ENCODE results near the gene PPP3CB. TPM values are rescaled to one million over a fixed set of nuclear protein-coding genes. Genes with fewer than 3 reads are reported as not detected.

The PPP3CB gene
- total and polyA plus RNA-seq, 8 donors = 12.5 to 77.1 (median 29.1) TPM

DNA sequence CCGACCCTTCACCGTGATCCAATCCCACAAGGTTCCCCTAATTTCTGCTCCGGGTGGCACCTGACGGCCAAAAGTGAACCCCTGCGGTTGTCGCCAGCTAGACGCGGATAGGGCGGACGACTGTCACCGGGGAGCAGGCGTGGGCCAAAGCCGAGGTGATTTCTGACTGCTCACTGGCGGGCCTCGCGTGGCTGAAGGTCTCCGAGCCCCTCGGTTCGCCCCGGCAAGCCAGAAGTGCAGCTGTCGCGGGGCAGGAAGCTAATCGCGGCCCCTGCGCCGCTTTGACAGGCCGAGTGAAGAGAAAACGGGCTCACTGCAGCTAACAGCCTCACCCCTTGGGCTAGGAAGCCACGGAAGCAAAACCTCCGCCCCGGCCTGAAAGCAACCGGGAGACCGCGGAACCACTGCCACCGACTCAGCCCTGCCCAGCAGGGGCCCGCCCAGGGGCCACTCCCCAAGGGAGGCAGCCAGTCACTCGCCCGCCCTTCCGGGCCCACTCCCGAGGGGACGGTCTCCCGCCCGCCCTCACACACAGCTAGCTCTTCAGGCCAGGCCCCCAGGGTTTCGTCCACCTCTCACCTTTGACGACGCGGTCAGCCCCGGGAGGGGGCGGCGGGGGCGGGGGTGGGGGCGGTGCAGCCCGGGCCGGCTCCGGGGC, 469 bp downstream of the PPP3CB start:
- H3K27ac ChIP-seq = peak overlapping the region; percentile 96 to 100 (median 98)
- DNase-seq = peak; percentile 93 to 95
- H3K27me3 ChIP-seq = no peaks in the 10 kb centered on the region
- peaks cover 14 to 37% (median 29%) of the 10 kb centered on the region in 4 donors for H3K36me3 ChIP-seq
- intact Hi-C loops (cut with DNase I; ENCODE audit: low total_unique reads) = no loop called here
- H3K4me1 ChIP-seq = peaks cover 21 to 61% (median 41%) of the 10 kb centered on the region in 4 donors
- TF ChIP-seq, protein P1, sequence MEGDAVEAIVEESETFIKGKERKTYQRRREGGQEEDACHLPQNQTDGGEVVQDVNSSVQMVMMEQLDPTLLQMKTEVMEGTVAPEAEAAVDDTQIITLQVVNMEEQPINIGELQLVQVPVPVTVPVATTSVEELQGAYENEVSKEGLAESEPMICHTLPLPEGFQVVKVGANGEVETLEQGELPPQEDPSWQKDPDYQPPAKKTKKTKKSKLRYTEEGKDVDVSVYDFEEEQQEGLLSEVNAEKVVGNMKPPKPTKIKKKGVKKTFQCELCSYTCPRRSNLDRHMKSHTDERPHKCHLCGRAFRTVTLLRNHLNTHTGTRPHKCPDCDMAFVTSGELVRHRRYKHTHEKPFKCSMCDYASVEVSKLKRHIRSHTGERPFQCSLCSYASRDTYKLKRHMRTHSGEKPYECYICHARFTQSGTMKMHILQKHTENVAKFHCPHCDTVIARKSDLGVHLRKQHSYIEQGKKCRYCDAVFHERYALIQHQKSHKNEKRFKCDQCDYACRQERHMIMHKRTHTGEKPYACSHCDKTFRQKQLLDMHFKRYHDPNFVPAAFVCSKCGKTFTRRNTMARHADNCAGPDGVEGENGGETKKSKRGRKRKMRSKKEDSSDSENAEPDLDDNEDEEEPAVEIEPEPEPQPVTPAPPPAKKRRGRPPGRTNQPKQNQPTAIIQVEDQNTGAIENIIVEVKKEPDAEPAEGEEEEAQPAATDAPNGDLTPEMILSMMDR (IDR thresholded peaks at IDR 0.05) = no peak
- TF ChIP-seq POLR2A (IDR thresholded peaks at IDR 0.05) = peak in 1 of 4 donors; percentile 33
- peak; percentile 46 to 87 (median 86) for TF ChIP-seq POLR2AphosphoS5 (IDR thresholded peaks at IDR 0.05)
- TF ChIP-seq EP300 (IDR thresholded peaks at IDR 0.05) = no peak
- WGBS, 5 donors = 0 to 1% (median 0%) methylated on average over 16 to 55 of the region's 55 CpGs
- no peaks in the 10 kb centered on the region for H3K9me3 ChIP-seq
- H3K4me3 ChIP-seq = peak overlapping the region; percentile 73 to 92 (median 80)

DNA sequence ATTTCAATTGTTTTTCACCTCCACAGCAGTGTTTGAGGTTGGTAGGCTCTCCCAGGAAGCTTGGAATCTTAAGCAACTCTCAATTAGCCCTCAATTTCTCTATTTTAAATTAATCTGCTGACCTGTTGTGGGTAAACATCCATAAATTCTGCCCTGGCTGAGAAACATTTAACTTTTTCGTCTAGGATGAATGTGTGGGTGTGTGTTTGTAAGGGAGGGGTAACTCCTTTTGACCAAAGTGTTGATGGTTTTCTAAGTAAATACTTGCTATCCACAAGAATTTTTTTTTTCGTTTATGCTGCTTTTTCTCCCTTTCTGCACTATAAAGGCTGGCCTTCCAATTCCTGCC, 973 bp downstream of the PPP3CB start:
- peaks cover 11 to 32% (median 24%) of the 10 kb centered on the region in 4 donors for H3K36me3 ChIP-seq
- H3K4me3 ChIP-seq = peak overlapping the region; percentile 73 to 92 (median 80)
- DNase-seq = no peak
- WGBS, 5 donors = 0% methylated on average over 2 of the region's 2 CpGs
- intact Hi-C loops (cut with DNase I; ENCODE audit: low total_unique reads) = no loop called here
- H3K27me3 ChIP-seq = no peaks in the 10 kb centered on the region
- peaks cover 23 to 66% (median 45%) of the 10 kb centered on the region in 4 donors for H3K4me1 ChIP-seq
- H3K27ac ChIP-seq = peak overlapping the region; percentile 96 to 100 (median 98)
- TF ChIP-seq EP300 (IDR thresholded peaks at IDR 0.05) = no peak
- TF ChIP-seq, protein P1 (IDR thresholded peaks at IDR 0.05) = no peak
- no peak for TF ChIP-seq POLR2A (IDR thresholded peaks at IDR 0.05)
- no peak for TF ChIP-seq POLR2AphosphoS5 (IDR thresholded peaks at IDR 0.05)
- no peaks in the 10 kb centered on the region for H3K9me3 ChIP-seq

DNA sequence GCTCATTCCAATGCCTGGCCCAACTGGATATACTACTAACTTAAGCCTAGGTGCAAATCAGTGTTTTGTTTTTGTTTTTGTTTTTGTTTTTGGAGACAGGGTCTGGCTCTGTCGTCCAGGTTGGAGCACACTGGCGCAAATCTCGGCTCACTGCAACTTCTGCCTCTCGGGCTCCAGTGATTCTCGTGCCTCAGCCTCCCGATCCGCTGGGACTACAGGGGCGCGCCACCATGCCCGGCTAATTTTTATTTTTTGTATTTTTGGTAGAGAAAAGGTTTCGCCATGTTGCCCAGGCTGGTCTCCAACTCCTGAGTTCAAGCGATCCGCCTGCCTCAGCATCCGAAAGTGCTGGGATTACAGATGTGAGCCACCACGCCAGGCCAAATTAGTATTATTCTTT, 1.6 kb downstream of the PPP3CB start:
- H3K27me3 ChIP-seq = no peaks in the 10 kb centered on the region
- peak overlapping the region; percentile 73 to 92 (median 80) for H3K4me3 ChIP-seq
- H3K36me3 ChIP-seq = peaks cover 10 to 25% (median 18%) of the 10 kb centered on the region in 4 donors
- TF ChIP-seq POLR2AphosphoS5 (IDR thresholded peaks at IDR 0.05) = no peak
- no peak for TF ChIP-seq EP300 (IDR thresholded peaks at IDR 0.05)
- TF ChIP-seq, protein P1 (IDR thresholded peaks at IDR 0.05) = no peak
- TF ChIP-seq POLR2A (IDR thresholded peaks at IDR 0.05) = no peak
- intact Hi-C loops (cut with DNase I; ENCODE audit: low total_unique reads) = no loop called here
- no peaks in the 10 kb centered on the region for H3K9me3 ChIP-seq
- 88 to 95% (median 93%) methylated on average over 15 of the region's 15 CpGs for WGBS, 5 donors
- peaks cover 23 to 69% (median 48%) of the 10 kb centered on the region in 4 donors for H3K4me1 ChIP-seq
- peak overlapping the region in 3 of 5 donors; percentile 98 for H3K27ac ChIP-seq
- DNase-seq = no peak

DNA sequence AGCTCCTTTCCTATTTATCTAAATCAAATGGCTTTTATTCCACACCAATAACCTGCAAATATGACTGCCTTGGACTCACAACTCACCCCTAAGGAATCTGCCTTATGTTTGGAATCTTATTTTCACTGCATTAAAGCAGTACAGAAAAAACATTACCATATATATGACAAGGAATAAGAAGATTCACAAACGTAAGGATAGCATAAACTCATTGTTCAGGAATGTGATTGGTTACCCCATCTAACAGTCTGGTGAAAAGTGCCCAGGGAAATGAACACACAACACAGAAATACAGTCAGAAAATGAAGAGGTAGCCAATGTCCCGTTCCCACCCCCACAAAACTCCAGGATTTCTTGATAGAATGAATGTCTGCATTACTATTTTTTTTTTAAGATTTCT, 2.0 kb downstream of the PPP3CB start:
- TF ChIP-seq, protein P1 (IDR thresholded peaks at IDR 0.05) = no peak
- TF ChIP-seq EP300 (IDR thresholded peaks at IDR 0.05) = no peak
- no peak for TF ChIP-seq POLR2AphosphoS5 (IDR thresholded peaks at IDR 0.05)
- TF ChIP-seq POLR2A (IDR thresholded peaks at IDR 0.05) = no peak
- 40 to 44% (median 42%) methylated on average over 2 of the region's 2 CpGs for WGBS, 5 donors
- H3K27me3 ChIP-seq = no peaks in the 10 kb centered on the region
- DNase-seq = no peak
- intact Hi-C loops (cut with DNase I; ENCODE audit: low total_unique reads) = no loop called here
- peaks cover 23 to 69% (median 50%) of the 10 kb centered on the region in 4 donors for H3K4me1 ChIP-seq
- H3K27ac ChIP-seq = no peak overlapping the region
- no peaks in the 10 kb centered on the region for H3K9me3 ChIP-seq
- peaks cover 8 to 21% (median 13%) of the 10 kb centered on the region in 4 donors for H3K36me3 ChIP-seq
- peak overlapping the region in 2 of 4 donors; percentile 73 to 75 for H3K4me3 ChIP-seq
